ENCODE data around the gene RNH1.

RNH1 gene

DNA sequence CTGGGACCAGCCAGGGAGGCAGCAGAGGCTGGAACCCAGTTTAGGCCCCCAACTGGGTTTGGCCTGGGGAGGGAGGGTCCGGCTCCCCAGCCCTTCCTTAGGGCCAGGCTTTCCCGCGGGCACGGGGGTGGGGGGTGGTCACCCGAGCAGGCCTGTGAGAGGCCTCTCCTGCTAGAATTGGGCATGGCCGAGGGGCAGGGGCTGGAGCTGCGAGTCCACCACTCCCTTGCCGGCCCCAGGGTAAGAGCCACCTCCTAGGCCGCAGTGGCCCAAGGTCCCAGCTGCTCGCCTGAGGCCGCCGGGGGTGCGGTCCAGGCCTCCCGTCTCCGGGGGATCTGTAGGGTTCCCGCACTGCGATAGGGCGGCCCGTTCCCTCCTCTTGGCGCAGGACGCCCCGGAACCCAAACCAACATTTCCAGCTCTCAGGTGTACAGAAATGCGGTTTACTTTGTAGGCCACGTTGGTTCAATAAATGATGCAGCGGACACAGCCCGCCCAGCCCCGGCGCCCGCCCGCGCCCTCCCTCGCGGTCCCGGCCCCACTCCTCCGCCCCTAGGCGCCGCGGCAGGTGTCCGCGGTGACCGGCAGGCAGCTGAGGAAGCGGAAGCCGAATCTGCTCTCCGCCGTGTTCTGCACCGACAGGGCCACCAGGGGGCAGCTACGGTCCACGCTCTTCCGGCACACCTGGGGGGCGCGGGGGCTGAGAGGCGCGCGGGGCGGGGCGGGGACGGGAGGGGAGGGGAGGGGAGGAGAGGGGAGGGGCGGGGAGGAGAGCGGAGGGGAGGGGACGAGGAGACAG, 47.6 kb upstream of the RNH1 start:
- Histone ChIP-seq H3K79me2 (ENCODE audit: low read length) (no peaks in the 10 kb centered on the region), H3K4me1 (ENCODE audit: low read length) (no peaks in the 10 kb centered on the region), H3K36me3 (replicated peaks; ENCODE audit: insufficient read depth, low read length) (no peaks in the 10 kb centered on the region), H3F3A (ENCODE audit: insufficient read depth, low read length) (no peaks in the 10 kb centered on the region), H3K4me3 (ENCODE audit: low read length) (peak overlapping the region; percentile 62), H3K9ac (ENCODE audit: low read length) (peak overlapping the region; percentile 62; the same call in 1 of the 2 replicates), H4K20me1 (ENCODE audit: insufficient read depth, low read length) (no peaks in the 10 kb centered on the region), H3K9me3 (replicated peaks; ENCODE audit: insufficient read depth, low read length) (no peaks in the 10 kb centered on the region), H3K27ac (ENCODE audit: low read length) (no peak overlapping the region), H3K4me2 (ENCODE audit: low read depth, low read length) (peak overlapping the region; percentile 99), H3K9me2 (replicated peaks; ENCODE audit: insufficient read depth, low read length) (no peaks in the 10 kb centered on the region), H2AFZ (ENCODE audit: low read length) (peak overlapping the region; percentile 87), H3K27me3 (replicated peaks; ENCODE audit: insufficient read depth, low read length) (peaks cover 28% of the 10 kb centered on the region)
- TF ChIP-seq EZH2phosphoT487 (IDR thresholded peaks at IDR 0.05; ENCODE audit: low read length), result no peak
- TF ChIP-seq EZH2 (optimal IDR thresholded peaks at IDR 0.05; ENCODE audit: low read depth, low read length), result no peak
- TF ChIP-seq, protein P1, sequence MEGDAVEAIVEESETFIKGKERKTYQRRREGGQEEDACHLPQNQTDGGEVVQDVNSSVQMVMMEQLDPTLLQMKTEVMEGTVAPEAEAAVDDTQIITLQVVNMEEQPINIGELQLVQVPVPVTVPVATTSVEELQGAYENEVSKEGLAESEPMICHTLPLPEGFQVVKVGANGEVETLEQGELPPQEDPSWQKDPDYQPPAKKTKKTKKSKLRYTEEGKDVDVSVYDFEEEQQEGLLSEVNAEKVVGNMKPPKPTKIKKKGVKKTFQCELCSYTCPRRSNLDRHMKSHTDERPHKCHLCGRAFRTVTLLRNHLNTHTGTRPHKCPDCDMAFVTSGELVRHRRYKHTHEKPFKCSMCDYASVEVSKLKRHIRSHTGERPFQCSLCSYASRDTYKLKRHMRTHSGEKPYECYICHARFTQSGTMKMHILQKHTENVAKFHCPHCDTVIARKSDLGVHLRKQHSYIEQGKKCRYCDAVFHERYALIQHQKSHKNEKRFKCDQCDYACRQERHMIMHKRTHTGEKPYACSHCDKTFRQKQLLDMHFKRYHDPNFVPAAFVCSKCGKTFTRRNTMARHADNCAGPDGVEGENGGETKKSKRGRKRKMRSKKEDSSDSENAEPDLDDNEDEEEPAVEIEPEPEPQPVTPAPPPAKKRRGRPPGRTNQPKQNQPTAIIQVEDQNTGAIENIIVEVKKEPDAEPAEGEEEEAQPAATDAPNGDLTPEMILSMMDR (IDR thresholded peaks at IDR 0.05; ENCODE audit: low read length), result peak; percentile 51
- DNase-seq, result peak; percentile 86

DNA sequence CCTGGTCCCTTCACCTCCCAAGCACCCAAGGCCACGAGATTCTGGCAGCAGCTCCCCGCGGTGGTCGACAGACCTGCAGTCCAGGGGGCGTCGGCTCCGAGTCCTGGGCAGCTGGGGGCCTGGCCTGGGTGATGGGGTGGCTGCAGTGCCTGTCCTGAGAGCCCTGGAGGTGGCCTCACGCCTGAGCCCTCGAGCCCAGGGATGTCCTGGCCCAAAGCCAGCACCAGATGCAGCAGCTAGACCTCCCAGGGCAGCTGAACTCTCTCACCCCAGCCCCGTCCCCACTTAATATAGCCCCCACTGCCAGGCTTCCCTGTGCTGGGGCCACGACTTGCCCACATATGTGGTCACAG, 46.9 kb upstream of the RNH1 start:
- Histone ChIP-seq H3K4me3 (ENCODE audit: low read length) (no peak overlapping the region), H3K27ac (ENCODE audit: low read length) (no peak overlapping the region), H3K4me2 (ENCODE audit: low read depth, low read length) (peak overlapping the region; percentile 99), H3F3A (ENCODE audit: insufficient read depth, low read length) (no peaks in the 10 kb centered on the region), H3K4me1 (ENCODE audit: low read length) (no peaks in the 10 kb centered on the region), H3K9ac (ENCODE audit: low read length) (peak overlapping the region; percentile 62; the same call in 1 of the 2 replicates), H3K79me2 (ENCODE audit: low read length) (no peaks in the 10 kb centered on the region), H3K36me3 (replicated peaks; ENCODE audit: insufficient read depth, low read length) (no peaks in the 10 kb centered on the region), H3K9me3 (replicated peaks; ENCODE audit: insufficient read depth, low read length) (no peaks in the 10 kb centered on the region), H2AFZ (ENCODE audit: low read length) (peak overlapping the region; percentile 87; the same call in 1 of the 2 replicates), H3K27me3 (replicated peaks; ENCODE audit: insufficient read depth, low read length) (peaks cover 30% of the 10 kb centered on the region), H4K20me1 (ENCODE audit: insufficient read depth, low read length) (no peaks in the 10 kb centered on the region), H3K9me2 (replicated peaks; ENCODE audit: insufficient read depth, low read length) (no peaks in the 10 kb centered on the region)
- TF ChIP-seq EZH2phosphoT487 (IDR thresholded peaks at IDR 0.05; ENCODE audit: low read length), result no peak
- TF ChIP-seq, protein P1 (IDR thresholded peaks at IDR 0.05; ENCODE audit: low read length), result no peak
- TF ChIP-seq EZH2 (optimal IDR thresholded peaks at IDR 0.05; ENCODE audit: low read depth, low read length), result no peak
- no peak for DNase-seq

DNA sequence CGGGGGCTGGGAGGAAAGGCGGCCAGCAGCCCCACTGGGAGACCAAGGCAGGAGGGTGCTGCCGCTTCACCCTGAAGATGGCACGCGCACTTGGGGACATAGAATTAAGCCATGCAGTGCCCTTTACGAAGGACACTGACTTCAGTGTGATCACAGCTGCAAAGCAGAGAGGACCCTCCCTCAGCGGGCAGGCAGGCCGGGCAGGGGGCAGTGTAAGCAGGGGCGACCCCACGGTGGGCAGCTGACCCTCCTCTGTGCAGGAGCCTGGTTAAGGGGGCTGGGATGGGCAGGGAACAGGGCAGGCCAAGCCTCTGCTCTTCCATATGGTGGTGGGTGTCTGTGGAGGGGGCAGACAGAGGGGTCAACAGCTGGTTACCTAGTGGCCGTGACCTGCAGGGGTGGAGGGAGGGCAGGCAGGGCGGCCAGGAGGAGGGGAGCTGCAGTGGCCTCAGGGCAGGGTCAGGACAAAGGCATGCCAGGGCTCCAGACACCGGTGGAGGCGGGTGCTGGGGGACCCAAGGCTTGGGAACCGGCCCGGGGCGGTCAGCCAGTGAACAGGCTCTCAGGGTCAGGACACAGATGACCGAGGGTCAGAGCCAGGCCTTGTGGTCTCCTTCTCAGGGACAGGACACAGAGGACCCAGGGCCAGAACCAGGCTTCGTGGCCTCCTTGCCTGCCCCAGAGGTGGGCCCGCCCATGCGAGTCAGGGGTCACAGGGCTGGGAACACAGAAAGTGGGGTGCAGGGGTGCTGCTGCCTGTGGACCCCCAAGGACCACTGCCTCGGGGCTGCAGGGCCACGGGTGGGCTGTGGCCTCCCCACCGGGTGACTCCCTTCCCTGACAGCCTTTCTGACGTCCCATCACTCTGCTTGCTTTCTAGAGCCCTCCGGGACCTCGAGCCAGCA, 46.3 kb upstream of the RNH1 start:
- no peak for DNase-seq
- no peaks in the 10 kb centered on the region for H3K4me1 ChIP-seq (ENCODE audit: low read length)
- H3K27me3 ChIP-seq (replicated peaks; ENCODE audit: insufficient read depth, low read length), result peaks cover 31% of the 10 kb centered on the region
- no peak overlapping the region for H3K4me3 ChIP-seq (ENCODE audit: low read length)
- H4K20me1 ChIP-seq (ENCODE audit: insufficient read depth, low read length), result no peaks in the 10 kb centered on the region
- no peaks in the 10 kb centered on the region for H3K36me3 ChIP-seq (replicated peaks; ENCODE audit: insufficient read depth, low read length)
- H3K4me2 ChIP-seq (ENCODE audit: low read depth, low read length), result no peak overlapping the region
- H2AFZ ChIP-seq (ENCODE audit: low read length), result no peak overlapping the region
- no peak overlapping the region for H3K9ac ChIP-seq (ENCODE audit: low read length)
- no peaks in the 10 kb centered on the region for H3K79me2 ChIP-seq (ENCODE audit: low read length)
- H3K9me3 ChIP-seq (replicated peaks; ENCODE audit: insufficient read depth, low read length), result no peaks in the 10 kb centered on the region
- no peak overlapping the region for H3K27ac ChIP-seq (ENCODE audit: low read length)
- TF ChIP-seq, protein P1 (IDR thresholded peaks at IDR 0.05; ENCODE audit: low read length), result no peak
- TF ChIP-seq EZH2 (optimal IDR thresholded peaks at IDR 0.05; ENCODE audit: low read depth, low read length), result no peak
- no peak for TF ChIP-seq EZH2phosphoT487 (IDR thresholded peaks at IDR 0.05; ENCODE audit: low read length)
- H3K9me2 ChIP-seq (replicated peaks; ENCODE audit: insufficient read depth, low read length), result no peaks in the 10 kb centered on the region
- H3F3A ChIP-seq (ENCODE audit: insufficient read depth, low read length), result no peaks in the 10 kb centered on the region
